Hippocampal formation (tissue), 2 donors: ENCODE results near the gene ORMDL3.
"Not testable (repeated sequence)": the region's sequence is repeated elsewhere in the genome, so short reads cannot be mapped to it uniquely, and the experiment has no call there.

Experiments
- DNase-seq, 2 donors: peaks; one replicate each; lab custom pipeline; 2025; lab: John Stamatoyannopoulos, UW

The ORMDL3 gene

GRCh38 chr17:39924691-39925055, 2.7 kb downstream of the ORMDL3 start:
- no peak for DNase-seq

- no peak for DNase-seq
These were observed 3.3 kb downstream of the ORMDL3 start for GRCh38 chr17:39923836-39924690.

GRCh38 chr17:39923230-39923629, 4.2 kb downstream of the ORMDL3 start:
- no peak for DNase-seq

- no peak for DNase-seq
These were observed 5.4 kb downstream of the ORMDL3 start for GRCh38 chr17:39922006-39922405.

GRCh38 chr17:39921323-39921722, 6.1 kb downstream of the ORMDL3 start:
- DNase-seq, result peak in 1 of 2 donors; percentile 11

GRCh38 chr17:39920218-39921210, 6.9 kb downstream of the ORMDL3 start:
- DNase-seq, result no peak

- no peak for DNase-seq
These were observed 8.2 kb downstream of the ORMDL3 start for GRCh38 chr17:39919087-39919683.

- no peak for DNase-seq
These were observed 10.5 kb downstream of the ORMDL3 start for GRCh38 chr17:39916918-39917317.

GRCh38 chr17:39915559-39915958, 11.8 kb downstream of the ORMDL3 start:
- DNase-seq, result no peak

- DNase-seq, result no peak
These were observed 13.4 kb downstream of the ORMDL3 start for GRCh38 chr17:39913989-39914388.

- no peak for DNase-seq
These were observed 18.5 kb downstream of the ORMDL3 start for GRCh38 chr17:39908789-39909352.

- DNase-seq, result no peak
These were observed 22.5 kb downstream of the ORMDL3 start for GRCh38 chr17:39904990-39905288.

GRCh38 chr17:39903158-39903884, 24.1 kb downstream of the ORMDL3 start:
- no peak for DNase-seq

- not testable (repeated sequence) for DNase-seq
These were observed 25.4 kb downstream of the ORMDL3 start for GRCh38 chr17:39902027-39902426.

GRCh38 chr17:39899215-39899614, 28.2 kb downstream of the ORMDL3 start:
- DNase-seq, result no peak

GRCh38 chr17:39898088-39898487, 29.3 kb downstream of the ORMDL3 start:
- no peak for DNase-seq

GRCh38 chr17:39894681-39895376, 32.6 kb downstream of the ORMDL3 start:
- no peak for DNase-seq

GRCh38 chr17:39889200-39889599, 38.2 kb downstream of the ORMDL3 start:
- DNase-seq, result no peak

GRCh38 chr17:39887078-39887477, 40.3 kb downstream of the ORMDL3 start:
- no peak for DNase-seq

GRCh38 chr17:39886102-39886501, 41.3 kb downstream of the ORMDL3 start:
- not testable (repeated sequence) for DNase-seq

- peak in 1 of 2 donors; percentile 15 for DNase-seq
These were observed 54.6 kb downstream of the ORMDL3 start for GRCh38 chr17:39872751-39873150.
